Suprapubic skin (tissue), 4 donors: Measurements from ENCODE around the gene SECTM1. TPM values are rescaled to one million over a fixed set of nuclear protein-coding genes. Genes with fewer than 3 reads are reported as not detected.

ENCODE experiments used
- DNase-seq, 2 donors: peaks; one replicate each; pipeline ENCODE4 v3.0.0-alpha.2; 2019; ENCODE audit warnings: low spot score in 2 of 2
- H3K27ac ChIP-seq: fragments of 200-600 bp; sonication (generic); one replicate; pipeline ENCODE4 v1.5.1; 2019
- H3K27me3 ChIP-seq: fragments of 200-600 bp; sonication (generic); one replicate; pipeline ENCODE4 v1.5.1; 2019
- H3K36me3 ChIP-seq: fragments of 200-600 bp; sonication (generic); one replicate; pipeline ENCODE4 v1.5.1; 2019
- H3K4me1 ChIP-seq: fragments of 200-600 bp; sonication (generic); one replicate; pipeline ENCODE4 v1.5.1; 2019
- H3K4me3 ChIP-seq: fragments of 200-600 bp; sonication (generic); one replicate; pipeline ENCODE4 v1.5.1; 2019; ENCODE audit warnings: mild to moderate bottlenecking
- H3K9me3 ChIP-seq: fragments of 200-600 bp; sonication (generic); one replicate; pipeline ENCODE4 v1.5.1; 2019
- EP300 ChIP-seq: sonication (generic); formaldehyde crosslinking; IDR thresholded peaks from one replicate; pipeline ENCODE4 v1.6.1; 2017; ENCODE audit warnings: antibody characterized with exemption
- POLR2A ChIP-seq, 2 donors: fragments of 450-650 bp; IDR thresholded peaks; one replicate each; pipeline ENCODE4 v1.6.1; 2017; ENCODE audit warnings: antibody characterized with exemption in 2 of 2, mild to moderate bottlenecking in 2 of 2, moderate library complexity in 2 of 2
- POLR2AphosphoS5 ChIP-seq, 3 donors: sonication (generic); formaldehyde crosslinking; IDR thresholded peaks; one replicate each; pipeline ENCODE4 v1.6.1; 2017; ENCODE audit warnings: antibody characterized with exemption in 3 of 3
- WGBS: methylation state at CpG from one replicate; pipeline ENCODE4 v1.1.5; 2018; 5-methylcytosine and 5-hydroxymethylcytosine counted together
- total RNA-seq, 4 donors: library from RNA; depleted of rRNA; stranded (reverse); fragments of >200 nt; gene quantifications; one replicate each; pipeline ENCODE4 v1.1.0, GENCODE V29; 2016
- TF ChIP-seq, protein P1 (sequence below), 2 donors: fragments of 200-600 bp in 1 of 2; fragments of 450-650 bp in 1 of 2; sonication (generic) in 1 of 2; IDR thresholded peaks; one replicate each; pipeline ENCODE4 v1.5.1; 2016 to 2019; ENCODE audit warnings: antibody characterized with exemption in 2 of 2, mild to moderate bottlenecking in 1 of 2, moderate library complexity in 1 of 2

SECTM1 gene
- total RNA-seq, 4 donors from 2014 or later = 9.5 to 37.8 (median 16.6) TPM

DNA sequence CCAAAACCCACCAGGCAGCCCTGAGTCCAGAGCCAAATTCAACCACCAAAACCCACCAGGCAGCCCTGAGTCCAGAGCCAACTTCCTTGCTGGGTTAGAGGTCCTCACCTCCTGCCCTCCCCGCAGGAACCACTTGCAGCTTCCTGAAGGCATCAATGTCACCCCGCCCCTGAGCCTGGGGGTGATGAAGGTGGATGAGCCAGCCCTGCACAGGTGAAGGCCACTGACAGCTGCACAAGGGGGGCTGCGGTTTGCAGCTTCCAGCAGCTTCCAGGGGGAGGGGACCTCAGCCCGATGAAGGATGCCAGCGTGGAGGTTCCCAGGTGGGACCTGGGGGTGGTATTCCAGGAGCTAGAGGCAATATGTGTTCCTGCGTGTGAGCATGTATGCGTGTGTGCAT is 52.5 kb downstream of the SECTM1 start:
- TF ChIP-seq POLR2AphosphoS5 (IDR thresholded peaks at IDR 0.05) (no peak), EP300 (no peak), POLR2A (IDR thresholded peaks at IDR 0.05) (no peak)
- TF ChIP-seq, protein P1, sequence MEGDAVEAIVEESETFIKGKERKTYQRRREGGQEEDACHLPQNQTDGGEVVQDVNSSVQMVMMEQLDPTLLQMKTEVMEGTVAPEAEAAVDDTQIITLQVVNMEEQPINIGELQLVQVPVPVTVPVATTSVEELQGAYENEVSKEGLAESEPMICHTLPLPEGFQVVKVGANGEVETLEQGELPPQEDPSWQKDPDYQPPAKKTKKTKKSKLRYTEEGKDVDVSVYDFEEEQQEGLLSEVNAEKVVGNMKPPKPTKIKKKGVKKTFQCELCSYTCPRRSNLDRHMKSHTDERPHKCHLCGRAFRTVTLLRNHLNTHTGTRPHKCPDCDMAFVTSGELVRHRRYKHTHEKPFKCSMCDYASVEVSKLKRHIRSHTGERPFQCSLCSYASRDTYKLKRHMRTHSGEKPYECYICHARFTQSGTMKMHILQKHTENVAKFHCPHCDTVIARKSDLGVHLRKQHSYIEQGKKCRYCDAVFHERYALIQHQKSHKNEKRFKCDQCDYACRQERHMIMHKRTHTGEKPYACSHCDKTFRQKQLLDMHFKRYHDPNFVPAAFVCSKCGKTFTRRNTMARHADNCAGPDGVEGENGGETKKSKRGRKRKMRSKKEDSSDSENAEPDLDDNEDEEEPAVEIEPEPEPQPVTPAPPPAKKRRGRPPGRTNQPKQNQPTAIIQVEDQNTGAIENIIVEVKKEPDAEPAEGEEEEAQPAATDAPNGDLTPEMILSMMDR (IDR thresholded peaks at IDR 0.05) = no peak
- no peak overlapping the region for H3K27ac ChIP-seq
- H3K36me3 ChIP-seq = no peaks in the 10 kb centered on the region
- no peak for DNase-seq
- peaks cover 23% of the 10 kb centered on the region for H3K4me1 ChIP-seq
- H3K27me3 ChIP-seq = no peaks in the 10 kb centered on the region
- H3K9me3 ChIP-seq = no peaks in the 10 kb centered on the region
- WGBS = 74% methylated on average over 7 of the region's 7 CpGs
- no peak overlapping the region for H3K4me3 ChIP-seq

DNA sequence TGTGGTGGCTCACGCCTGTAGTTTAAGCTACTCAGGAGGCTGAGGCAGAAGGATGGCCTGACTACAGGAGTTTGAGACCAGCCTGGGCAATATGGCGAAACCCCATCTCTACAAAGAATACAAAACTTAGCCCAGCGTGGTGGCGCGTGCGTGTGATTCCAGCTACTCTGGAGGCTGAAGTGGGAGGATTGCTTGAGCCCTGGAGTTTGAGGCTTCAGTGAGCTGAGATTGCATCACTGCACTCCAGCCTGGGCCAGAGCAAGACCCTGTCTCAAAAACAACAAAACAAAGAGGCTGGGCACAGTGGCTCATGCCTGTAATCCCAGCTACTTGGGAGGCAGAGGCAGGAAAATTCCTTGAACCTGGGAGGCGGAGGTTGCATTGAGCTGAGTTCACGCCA is 53.0 kb downstream of the SECTM1 start:
- Histone ChIP-seq H3K4me3 (no peak overlapping the region), H3K36me3 (no peaks in the 10 kb centered on the region), H3K4me1 (peaks cover 23% of the 10 kb centered on the region), H3K9me3 (no peaks in the 10 kb centered on the region), H3K27ac (no peak overlapping the region), H3K27me3 (no peaks in the 10 kb centered on the region)
- TF ChIP-seq, protein P1 (IDR thresholded peaks at IDR 0.05) = no peak
- TF ChIP-seq POLR2AphosphoS5 (IDR thresholded peaks at IDR 0.05) (no peak), EP300 (no peak)
- WGBS = 92% methylated on average over 8 of the region's 8 CpGs
- no peak for DNase-seq

DNA sequence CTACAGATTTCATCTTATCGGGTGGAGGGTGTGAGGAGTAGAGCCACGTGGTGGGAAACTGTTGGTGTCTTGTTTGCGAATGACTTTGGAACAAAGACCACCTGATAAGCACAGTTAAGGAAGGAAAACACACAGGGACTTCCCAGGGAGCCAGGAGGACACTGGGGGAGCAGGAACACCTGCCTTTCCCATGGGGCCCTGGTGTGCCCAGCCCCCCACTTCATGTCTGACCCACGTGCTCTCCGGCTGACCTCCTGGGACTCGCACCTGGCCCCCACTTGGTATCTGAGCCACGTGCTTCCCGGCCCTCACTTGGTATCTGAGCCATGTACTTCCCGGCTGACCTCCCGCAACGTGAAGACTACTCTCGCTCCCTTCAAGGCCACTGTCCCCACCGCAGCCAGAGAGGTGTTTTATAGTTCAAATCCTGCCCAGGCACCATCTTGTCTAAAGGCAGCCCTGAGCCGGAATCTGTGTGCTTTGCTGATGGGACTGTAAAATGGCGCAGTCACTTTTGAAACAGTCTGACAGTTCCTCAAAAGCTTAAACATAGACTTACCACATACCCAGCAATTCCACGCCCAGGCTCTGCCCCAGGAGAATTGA is 54.7 kb downstream of the SECTM1 start:
- no peak overlapping the region for H3K4me3 ChIP-seq
- no peaks in the 10 kb centered on the region for H3K9me3 ChIP-seq
- no peak overlapping the region for H3K27ac ChIP-seq
- WGBS = 90% methylated on average over 16 of the region's 16 CpGs
- no peaks in the 10 kb centered on the region for H3K36me3 ChIP-seq
- TF ChIP-seq, protein P1 (IDR thresholded peaks at IDR 0.05) = no peak
- TF ChIP-seq POLR2A (IDR thresholded peaks at IDR 0.05) (no peak), POLR2AphosphoS5 (IDR thresholded peaks at IDR 0.05) (no peak), EP300 (no peak)
- H3K27me3 ChIP-seq = no peaks in the 10 kb centered on the region
- DNase-seq = no peak
- peaks cover 31% of the 10 kb centered on the region for H3K4me1 ChIP-seq

DNA sequence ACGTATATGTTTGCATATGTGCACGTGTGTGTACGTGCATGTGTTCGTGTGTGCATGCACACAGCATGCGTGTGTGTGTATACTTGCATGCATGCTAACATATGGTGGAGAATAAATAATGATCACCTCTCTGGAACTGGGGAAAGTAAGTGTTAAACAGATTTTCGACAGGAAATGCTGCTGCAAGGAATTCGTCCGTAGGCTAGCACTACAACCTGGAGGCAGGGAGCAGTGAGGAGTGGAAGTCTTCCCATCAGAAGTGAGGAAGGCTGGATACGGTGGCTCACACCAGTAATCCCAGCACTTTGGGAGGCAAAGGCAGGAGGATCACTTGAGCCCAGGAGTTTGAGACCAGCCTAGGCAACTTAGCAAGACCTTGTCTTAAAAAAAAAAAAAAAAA is 55.3 kb downstream of the SECTM1 start:
- 76% methylated on average over 9 of the region's 9 CpGs for WGBS
- Histone ChIP-seq H3K27me3 (no peaks in the 10 kb centered on the region), H3K4me3 (no peak overlapping the region), H3K4me1 (peaks cover 32% of the 10 kb centered on the region), H3K9me3 (no peaks in the 10 kb centered on the region), H3K36me3 (no peaks in the 10 kb centered on the region), H3K27ac (no peak overlapping the region)
- no peak for DNase-seq
- TF ChIP-seq, protein P1 (IDR thresholded peaks at IDR 0.05) = no peak
- TF ChIP-seq EP300 (no peak), POLR2AphosphoS5 (IDR thresholded peaks at IDR 0.05) (no peak), POLR2A (IDR thresholded peaks at IDR 0.05) (no peak)

DNA sequence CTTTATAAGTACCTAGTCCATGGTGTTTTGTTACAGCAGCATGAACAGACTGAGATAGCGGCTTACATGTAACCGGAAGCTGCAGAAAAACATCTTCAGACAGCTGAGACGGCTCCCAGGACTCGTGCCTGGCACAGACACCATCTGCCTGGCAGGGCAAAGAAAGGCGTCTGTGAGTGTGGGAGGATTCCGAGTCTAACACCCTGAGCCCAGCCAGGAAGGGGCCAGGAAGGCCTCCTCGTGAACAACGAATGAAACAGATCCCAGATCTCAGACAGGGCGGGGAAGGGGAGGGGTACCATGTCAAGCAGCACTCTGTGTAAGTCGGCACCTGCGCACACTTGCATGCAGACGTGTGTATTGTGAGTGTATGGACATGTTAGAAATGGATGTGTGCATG is 55.7 kb downstream of the SECTM1 start:
- H3K4me3 ChIP-seq = no peak overlapping the region
- H3K36me3 ChIP-seq = no peaks in the 10 kb centered on the region
- no peak overlapping the region for H3K27ac ChIP-seq
- H3K27me3 ChIP-seq = no peaks in the 10 kb centered on the region
- peaks cover 27% of the 10 kb centered on the region for H3K4me1 ChIP-seq
- TF ChIP-seq POLR2A (IDR thresholded peaks at IDR 0.05) = no peak
- no peak for TF ChIP-seq EP300
- no peak for TF ChIP-seq POLR2AphosphoS5 (IDR thresholded peaks at IDR 0.05)
- TF ChIP-seq, protein P1 (IDR thresholded peaks at IDR 0.05) = no peak
- DNase-seq = no peak
- no peaks in the 10 kb centered on the region for H3K9me3 ChIP-seq
- 67% methylated on average over 12 of the region's 12 CpGs for WGBS
